WTC11 (cell line): Measurements from ENCODE around the gene PRPF6. TPM values are rescaled to one million over a fixed set of nuclear protein-coding genes. Genes with fewer than 3 reads are reported as not detected.

Experiments
- ATAC-seq: fragments of 200-7000 bp; cut with Tn5 transposase; 2 replicates; pipeline ENCODE4 v1.10.0; 2021; ENCODE audit warnings: mild to moderate bottlenecking, moderate library complexity
- CTCF ChIA-PET: fragments of 300-600 bp; sonication (Branson Sonifier 250); formaldehyde crosslinking; loops from one replicate; lab custom pipeline; 2021; ENCODE audit warnings: antibody characterized with exemption; lab: Charles Lee
- POLR2A ChIA-PET: fragments of 350-600 bp; sonication (Branson Sonifier 250); formaldehyde crosslinking; loops from one replicate; lab custom pipeline; 2021; ENCODE audit warnings: antibody characterized with exemption; lab: Charles Lee
- DNase-seq: peaks from one replicate; pipeline ENCODE4 v3.0.0; 2021; ENCODE audit warnings: low spot score
- H3K27ac Mint-ChIP-seq: 2 replicates; pipeline ENCODE4 v1.8.0; 2021; ENCODE audit warnings: mixed read lengths
- H3K27me3 Mint-ChIP-seq: 2 replicates; pipeline ENCODE4 v1.8.0; 2021; ENCODE audit warnings: low read depth, mild to moderate bottlenecking, moderate library complexity, mixed read lengths
- H3K36me3 Mint-ChIP-seq: 2 replicates; pipeline ENCODE4 v1.8.0; 2021; ENCODE audit warnings: mixed read lengths
- H3K4me1 Mint-ChIP-seq: 2 replicates; pipeline ENCODE4 v1.8.0; 2022; ENCODE audit warnings: mixed read lengths
- H3K4me3 Mint-ChIP-seq: 2 replicates; pipeline ENCODE4 v1.8.0; 2021; ENCODE audit warnings: mild to moderate bottlenecking, moderate library complexity, mixed read lengths
- H3K9me3 Mint-ChIP-seq: 2 replicates; pipeline ENCODE4 v1.8.0; 2021; ENCODE audit warnings: mixed read lengths
- AR ChIP-seq: fragments of 250-450 bp; sonication (Bioruptor Pico); IDR thresholded peaks from 2 replicates; pipeline ENCODE4 v1.9.0; 2021; ENCODE audit warnings: mild to moderate bottlenecking
- ARID4B ChIP-seq: sonication (generic); formaldehyde crosslinking; IDR thresholded peaks from 2 replicates; pipeline ENCODE4 v1.8.0; 2023; ENCODE audit warnings: missing genetic modification reagents, mild to moderate bottlenecking, borderline replicate concordance
- ATF6 ChIP-seq: sonication (generic); formaldehyde crosslinking; IDR thresholded peaks from 2 replicates; pipeline ENCODE4 v1.8.1; 2023; ENCODE audit warnings: mild to moderate bottlenecking, missing genetic modification reagents
- FOXP4 ChIP-seq: sonication (generic); formaldehyde crosslinking; IDR thresholded peaks from 2 replicates; pipeline ENCODE4 v1.8.0; 2022; ENCODE audit warnings: mild to moderate bottlenecking, missing genetic modification reagents
- IRF2 ChIP-seq: sonication (generic); formaldehyde crosslinking; IDR thresholded peaks from 2 replicates; pipeline ENCODE4 v1.8.0; 2022; ENCODE audit warnings: low read depth, missing genetic modification reagents, borderline replicate concordance
- MLX ChIP-seq: sonication (generic); formaldehyde crosslinking; IDR thresholded peaks from 2 replicates; pipeline ENCODE4 v1.8.1; 2023; ENCODE audit warnings: mild to moderate bottlenecking, missing genetic modification reagents, moderate library complexity
- NR1H2 ChIP-seq: sonication (generic); formaldehyde crosslinking; IDR thresholded peaks from 2 replicates; pipeline ENCODE4 v1.9.0; 2021; ENCODE audit warnings: mild to moderate bottlenecking, moderate library complexity, missing genetic modification reagents
- ZNF121 ChIP-seq: sonication (generic); formaldehyde crosslinking; IDR thresholded peaks from 2 replicates; pipeline ENCODE4 v1.8.0; 2023; ENCODE audit warnings: missing genetic modification reagents
- ZNF281 ChIP-seq: sonication (generic); formaldehyde crosslinking; IDR thresholded peaks from 2 replicates; pipeline ENCODE4 v1.8.0; 2023; ENCODE audit warnings: mild to moderate bottlenecking, missing genetic modification reagents
- total RNA-seq: library from RNA; stranded (reverse); gene quantifications from 3 replicates; pipeline ENCODE4 v1.2.3, GENCODE V29; 2021

Gene PRPF6
- total RNA-seq, 1 experiment from 2014 or later: 79.4 TPM

GRCh38 chr20:63953764-63954429 is 27.0 kb upstream of the PRPF6 start:
- no peak for DNase-seq
- no peak for ATAC-seq
- TF ChIP-seq ARID4B (CRISPR knock-in tag): no peak
- TF ChIP-seq ZNF121 (CRISPR knock-in tag): no peak
- TF ChIP-seq ZNF281: no peak
- no peak for TF ChIP-seq AR
- TF ChIP-seq IRF2: no peak
- TF ChIP-seq MLX (CRISPR knock-in tag): no peak
- no peak for TF ChIP-seq ATF6 (CRISPR knock-in tag)
- TF ChIP-seq FOXP4 (CRISPR knock-in tag): no peak
- TF ChIP-seq NR1H2 (CRISPR knock-in tag): no peak
- H3K9me3 Mint-ChIP-seq: no peaks in the 10 kb centered on the region
- no peaks in the 10 kb centered on the region; the same call in 1 of the 2 replicates for H3K36me3 Mint-ChIP-seq
- peak overlapping the region; percentile 86 for H3K27ac Mint-ChIP-seq
- ChIA-PET POLR2A (interaction anchor here (0.5 to 0.6 kb wide), 2 partner anchors 105 to 227 kb away, joined by 3 read pairs; no protein-coding TSS in a partner anchor), CTCF (interaction anchor here (1.5 to 3.3 kb wide), 3 partner anchors 20 to 111 kb away, joined by 3 to 14 read pairs (median 6); no protein-coding TSS in a partner anchor)
- H3K27me3 Mint-ChIP-seq: no peaks in the 10 kb centered on the region
- peaks cover 27% of the 10 kb centered on the region for H3K4me1 Mint-ChIP-seq
- H3K4me3 Mint-ChIP-seq: peak overlapping the region; percentile 79
